SK-N-SH treated with all-trans-retinoic acid at 6 μM for 48 hours (cell line): ENCODE measurements around the gene TEX54.

ENCODE experiments used
- CSDC2 ChIP-seq: fragments of 250-450 bp; sonication (Bioruptor Pico); IDR thresholded peaks from 2 replicates; pipeline ENCODE4 v1.5.0; 2020; ENCODE audit warnings: mild to moderate bottlenecking, moderate library complexity
- OSR1 ChIP-seq: fragments of 250-450 bp; sonication (Bioruptor Pico); IDR thresholded peaks from 2 replicates; pipeline ENCODE4 v1.8.0; 2022; ENCODE audit warnings: moderate library complexity, mild to moderate bottlenecking, inconsistent platforms
- PATZ1 ChIP-seq: fragments of 250-450 bp; sonication (Bioruptor Pico); IDR thresholded peaks from 2 replicates; pipeline ENCODE4 v1.8.0; 2020; ENCODE audit warnings: mild to moderate bottlenecking, moderate library complexity, borderline replicate concordance
- RARB ChIP-seq: fragments of 250-450 bp; sonication (Bioruptor Pico); IDR thresholded peaks from 2 replicates; pipeline ENCODE4 v1.8.0; 2021; ENCODE audit warnings: mild to moderate bottlenecking, moderate library complexity
- TOX ChIP-seq: fragments of 250-450 bp; sonication (Bioruptor Pico); IDR thresholded peaks from 2 replicates; pipeline ENCODE4 v1.8.0; 2021; ENCODE audit warnings: mild to moderate bottlenecking, moderate library complexity, borderline replicate concordance
- TSHZ2 ChIP-seq: fragments of 250-450 bp; sonication (Bioruptor Pico); IDR thresholded peaks from 2 replicates; pipeline ENCODE4 v1.5.0; 2020; ENCODE audit warnings: mild to moderate bottlenecking, moderate library complexity
- ZC3H10 ChIP-seq: fragments of 250-450 bp; sonication (Bioruptor Pico); IDR thresholded peaks from 2 replicates; pipeline ENCODE4 v1.5.1; 2021; ENCODE audit warnings: mild to moderate bottlenecking, moderate library complexity
- ZFP3 ChIP-seq: fragments of 250-450 bp; sonication (Bioruptor Pico); IDR thresholded peaks from 2 replicates; pipeline ENCODE4 v1.5.0; 2020; ENCODE audit warnings: mild to moderate bottlenecking, moderate library complexity
- ZFP30 ChIP-seq: fragments of 450-650 bp; formaldehyde crosslinking; IDR thresholded peaks from 2 replicates; pipeline ENCODE4 v1.5.0; 2022; ENCODE audit warnings: mild to moderate bottlenecking, moderate library complexity
- ZNF565 ChIP-seq: fragments of 450-650 bp; formaldehyde crosslinking; conservative IDR thresholded peaks from 2 replicates; pipeline ENCODE4 v1.5.0; 2020; ENCODE audit warnings: low read depth, mild to moderate bottlenecking, moderate library complexity
- ZNF70 ChIP-seq: fragments of 450-650 bp; formaldehyde crosslinking; IDR thresholded peaks from 2 replicates; pipeline ENCODE4 v1.5.0; 2020; ENCODE audit warnings: mild to moderate bottlenecking, moderate library complexity
- ZNF8 ChIP-seq: fragments of 450-650 bp; formaldehyde crosslinking; IDR thresholded peaks from 2 replicates; pipeline ENCODE4 v1.5.0; 2020; ENCODE audit warnings: mild to moderate bottlenecking, moderate library complexity

GRCh38 chr11:62860835-62861563 lies 28.4 kb upstream of the TEX54 start:
- TF ChIP-seq TOX (CRISPR knock-in tag) (no peak), ZNF565 (CRISPR knock-in tag) (no peak), RARB (CRISPR knock-in tag) (no peak), ZFP3 (CRISPR knock-in tag) (no peak), PATZ1 (CRISPR knock-in tag) (no peak), ZC3H10 (CRISPR knock-in tag) (no peak), ZFP30 (CRISPR knock-in tag) (no peak), OSR1 (no peak), ZNF70 (no peak), TSHZ2 (CRISPR knock-in tag) (no peak), CSDC2 (no peak), ZNF8 (no peak)
